Erythroblast (primary cell): Measurements from ENCODE around the gene TRIAP1.

Experiments used
- GATA1 ChIP-seq: IDR thresholded peaks from 2 replicates; pipeline ENCODE4 v1.6.1; 2011; ENCODE audit warnings: low read depth, mild to moderate bottlenecking, control low read depth, low read length, moderate library complexity
- POLR2A ChIP-seq: IDR thresholded peaks from 2 replicates; pipeline ENCODE4 v1.6.1; 2011; ENCODE audit warnings: mild to moderate bottlenecking, low read length

DNA sequence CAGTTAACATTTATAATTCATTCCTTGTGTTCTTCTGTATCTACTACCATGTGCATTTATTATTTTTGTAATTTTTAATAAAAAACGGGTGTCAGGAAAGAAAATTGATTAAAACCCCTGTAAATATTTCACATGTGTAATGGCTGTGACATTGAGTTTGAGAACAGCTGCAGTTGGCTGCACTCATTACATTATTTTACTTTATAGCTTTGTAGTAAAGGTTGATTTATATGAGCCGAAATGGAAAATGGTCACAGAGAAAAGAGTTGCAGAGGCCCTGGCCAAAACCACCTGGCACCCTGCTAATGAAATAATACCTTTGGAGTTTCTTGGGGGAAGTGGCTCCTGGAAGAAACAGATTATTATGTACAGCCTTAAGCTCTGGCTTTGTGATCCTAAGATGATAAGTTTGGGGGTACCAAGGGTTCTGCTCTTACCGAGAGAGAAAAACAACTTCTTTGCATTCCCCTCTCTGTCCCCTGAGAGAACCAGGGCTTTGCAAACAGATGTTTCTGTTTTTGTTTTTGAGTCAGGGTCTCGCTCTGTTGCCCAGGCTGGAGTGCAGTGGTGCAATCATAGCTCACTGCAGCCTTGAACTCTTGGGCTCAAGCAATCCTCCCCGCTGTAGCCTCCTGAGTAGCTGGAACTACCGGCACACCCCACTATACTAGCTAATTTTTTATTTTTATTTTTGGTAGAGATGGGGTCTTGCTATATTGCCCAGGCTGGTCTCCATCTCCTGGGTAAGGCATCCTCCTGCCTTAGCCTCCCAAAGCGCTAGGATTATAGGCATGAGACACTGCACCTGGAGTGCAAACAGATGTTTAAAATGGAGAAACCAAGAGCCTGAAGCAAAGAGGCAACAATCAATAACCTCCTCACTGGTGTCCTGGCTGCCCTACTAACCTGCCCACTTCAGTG, 40.0 kb upstream of the TRIAP1 start:
- TF ChIP-seq POLR2A (no peak), GATA1 (no peak)
